IPS-NIHi7 (cell line): ENCODE results near the gene HOXA2.

Experiments used
- DNase-seq: peaks from one replicate; pipeline ENCODE4 v3.0.0; 2012; ENCODE audit warnings: mixed read lengths; ENCODE audit errors: extremely low spot score

HOXA2 gene

GRCh38 chr7:27078616-27079233, 23.8 kb downstream of the HOXA2 start:
- no peak for DNase-seq

- no peak for DNase-seq
Measured at GRCh38 chr7:27073076-27073475, 29.4 kb downstream of the HOXA2 start.

- DNase-seq: no peak
Measured at GRCh38 chr7:27071622-27072390, 30.7 kb downstream of the HOXA2 start.

- no peak for DNase-seq
Measured at GRCh38 chr7:27068259-27068658, 34.2 kb downstream of the HOXA2 start.

- no peak for DNase-seq
Measured at GRCh38 chr7:27066148-27066547, 36.3 kb downstream of the HOXA2 start.

GRCh38 chr7:27065709-27066108, 36.8 kb downstream of the HOXA2 start:
- no peak for DNase-seq

GRCh38 chr7:27064661-27065060, 37.8 kb downstream of the HOXA2 start:
- DNase-seq: no peak

- no peak for DNase-seq
Measured at GRCh38 chr7:27064159-27064558, 38.3 kb downstream of the HOXA2 start.

GRCh38 chr7:27062946-27063345, 39.5 kb downstream of the HOXA2 start:
- no peak for DNase-seq

GRCh38 chr7:27053153-27053552, 49.3 kb downstream of the HOXA2 start:
- peak; percentile 23 for DNase-seq

GRCh38 chr7:27051451-27051850, 51.0 kb downstream of the HOXA2 start:
- no peak for DNase-seq
